Left hindlimb (tissue), 1 donor: ENCODE measurements around the gene SLC30A1.
"Not testable (repeated sequence)": the region's sequence is repeated elsewhere in the genome, so short reads cannot be mapped to it uniquely, and the experiment has no call there.

Experiments used
- DNase-seq: peaks from one replicate; pipeline ENCODE4 v3.0.0-alpha.2; 2018

SLC30A1 gene

GRCh38 chr1:211541720-211542477 is 37.1 kb downstream of the SLC30A1 start:
- DNase-seq = no peak

GRCh38 chr1:211541278-211541677 is 37.7 kb downstream of the SLC30A1 start:
- DNase-seq = no peak

- not testable (repeated sequence) for DNase-seq
Observed at GRCh38 chr1:211540824-211541223, 38.1 kb downstream of the SLC30A1 start.

- no peak for DNase-seq
Observed at GRCh38 chr1:211538287-211538686, 40.7 kb downstream of the SLC30A1 start.

GRCh38 chr1:211537253-211537652 is 41.7 kb downstream of the SLC30A1 start:
- DNase-seq = no peak

- no peak for DNase-seq
Observed at GRCh38 chr1:211536606-211537005, 42.4 kb downstream of the SLC30A1 start.

GRCh38 chr1:211535346-211535745 is 43.6 kb downstream of the SLC30A1 start:
- DNase-seq = no peak

GRCh38 chr1:211534545-211535291 is 44.2 kb downstream of the SLC30A1 start:
- DNase-seq = no peak

GRCh38 chr1:211532088-211532444 is 46.9 kb downstream of the SLC30A1 start:
- DNase-seq = no peak

GRCh38 chr1:211531194-211532087 is 47.5 kb downstream of the SLC30A1 start:
- no peak for DNase-seq

GRCh38 chr1:211530102-211530501 is 48.9 kb downstream of the SLC30A1 start:
- no peak for DNase-seq

- no peak for DNase-seq
Observed at GRCh38 chr1:211529453-211529852, 49.5 kb downstream of the SLC30A1 start.

GRCh38 chr1:211529011-211529410 is 50.0 kb downstream of the SLC30A1 start:
- no peak for DNase-seq

- no peak for DNase-seq
Observed at GRCh38 chr1:211527888-211528287, 51.1 kb downstream of the SLC30A1 start.

- no peak for DNase-seq
Observed at GRCh38 chr1:211527006-211527405, 52.0 kb downstream of the SLC30A1 start.

GRCh38 chr1:211526101-211526500 is 52.9 kb downstream of the SLC30A1 start:
- no peak for DNase-seq

GRCh38 chr1:211525101-211525676 is 53.8 kb downstream of the SLC30A1 start:
- DNase-seq = no peak

- no peak for DNase-seq
Observed at GRCh38 chr1:211524521-211524920, 54.4 kb downstream of the SLC30A1 start.

GRCh38 chr1:211522804-211523203 is 56.2 kb downstream of the SLC30A1 start:
- no peak for DNase-seq
